MM.1S (cell line): ENCODE data around the gene ACADVL.

Source experiments
- DNase-seq: peaks from one replicate; pipeline ENCODE4 v3.0.0-alpha.2; 2015
- H2AFZ ChIP-seq: fragments of 300-600 bp; sonication (generic); 2 replicates; pipeline ENCODE4 v1.6.0; 2016; ENCODE audit warnings: antibody characterized with exemption, low read length
- H3F3A ChIP-seq: fragments of 300-600 bp; sonication (generic); 2 replicates; pipeline ENCODE4 v1.6.1; 2016; ENCODE audit warnings: mild to moderate bottlenecking, antibody characterized with exemption, low read length, moderate library complexity, mixed read lengths; ENCODE audit not compliant: insufficient read depth
- H3K27ac ChIP-seq: fragments of 300-600 bp; sonication (generic); 2 replicates; pipeline ENCODE4 v1.5.1; 2016; ENCODE audit warnings: mild to moderate bottlenecking, low read length
- H3K27me3 ChIP-seq: fragments of 300-600 bp; sonication (generic); replicated peaks from 2 replicates; pipeline ENCODE4 v1.6.0; 2016; ENCODE audit warnings: low read length; ENCODE audit not compliant: insufficient read depth
- H3K36me3 ChIP-seq: fragments of 300-600 bp; sonication (generic); replicated peaks from 2 replicates; pipeline ENCODE4 v1.6.1; 2016; ENCODE audit warnings: mild to moderate bottlenecking, low read length, mixed read lengths; ENCODE audit not compliant: insufficient read depth
- H3K4me1 ChIP-seq: fragments of 300-600 bp; sonication (generic); 2 replicates; pipeline ENCODE4 v1.6.1; 2016; ENCODE audit warnings: low read length, mixed read lengths
- H3K4me2 ChIP-seq: fragments of 300-600 bp; sonication (generic); 2 replicates; pipeline ENCODE4 v1.6.0; 2016; ENCODE audit warnings: low read depth, low read length
- H3K4me3 ChIP-seq: fragments of 300-600 bp; sonication (generic); 2 replicates; pipeline ENCODE4 v1.5.1; 2016; ENCODE audit warnings: low read length, mixed read lengths
- H3K79me2 ChIP-seq: fragments of 300-600 bp; sonication (generic); 2 replicates; pipeline ENCODE4 v1.6.1; 2016; ENCODE audit warnings: mixed run types, low read length, mixed read lengths
- H3K9ac ChIP-seq: fragments of 300-600 bp; sonication (generic); 2 replicates; pipeline ENCODE4 v1.6.1; 2016; ENCODE audit warnings: low read length, mixed read lengths
- H3K9me2 ChIP-seq: fragments of 300-600 bp; sonication (generic); replicated peaks from 2 replicates; pipeline ENCODE4 v1.6.1; 2016; ENCODE audit warnings: mild to moderate bottlenecking, low read length, mixed read lengths; ENCODE audit not compliant: insufficient read depth
- H3K9me3 ChIP-seq: fragments of 300-600 bp; sonication (generic); replicated peaks from 2 replicates; pipeline ENCODE4 v1.6.1; 2016; ENCODE audit warnings: mild to moderate bottlenecking, low read length, mixed read lengths; ENCODE audit not compliant: insufficient read depth
- H4K20me1 ChIP-seq: fragments of 300-600 bp; sonication (generic); 2 replicates; pipeline ENCODE4 v1.6.1; 2016; ENCODE audit warnings: mild to moderate bottlenecking, low read length, moderate library complexity, mixed read lengths; ENCODE audit not compliant: insufficient read depth
- EZH2 ChIP-seq: fragments of 300-600 bp; sonication (generic); optimal IDR thresholded peaks from 2 replicates; pipeline ENCODE3; 2017; ENCODE audit warnings: low read depth, mild to moderate bottlenecking, antibody characterized with exemption, low read length, mixed read lengths
- EZH2phosphoT487 ChIP-seq: fragments of 300-600 bp; sonication (generic); IDR thresholded peaks from 2 replicates; pipeline ENCODE4 v1.6.1; 2018; ENCODE audit warnings: antibody characterized with exemption, low read length
- TF ChIP-seq, protein P1 (sequence below): fragments of 300-600 bp; sonication (generic); IDR thresholded peaks from 2 replicates; pipeline ENCODE4 v1.5.1; 2016; ENCODE audit warnings: antibody characterized with exemption, low read length, mixed read lengths

ACADVL gene

DNA sequence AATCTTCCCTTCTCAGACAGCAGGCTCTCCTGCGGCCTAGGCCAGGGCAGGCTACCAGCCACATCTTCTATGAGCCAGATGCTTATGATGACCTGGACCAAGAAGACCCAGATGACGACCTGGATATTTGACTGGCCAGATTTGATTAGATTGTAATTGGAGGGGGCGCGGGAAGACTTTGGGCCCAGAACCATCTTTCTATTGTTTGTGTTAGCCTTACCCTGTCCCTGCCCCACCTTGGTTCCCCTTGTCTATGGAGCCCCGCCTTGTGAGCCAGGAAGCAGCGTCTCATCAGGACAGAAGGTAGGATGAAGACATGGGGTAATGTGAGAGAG, 39.8 kb downstream of the ACADVL start:
- no peak overlapping the region for H2AFZ ChIP-seq
- H3F3A ChIP-seq: no peaks in the 10 kb centered on the region
- peaks cover 40% of the 10 kb centered on the region for H3K27me3 ChIP-seq
- no peaks in the 10 kb centered on the region for H3K9me3 ChIP-seq
- no peak overlapping the region for H3K9ac ChIP-seq
- H3K4me3 ChIP-seq: no peak overlapping the region
- H3K79me2 ChIP-seq: no peaks in the 10 kb centered on the region
- peaks cover 4% of the 10 kb centered on the region; the same call in 1 of the 2 replicates for H3K4me1 ChIP-seq
- H3K36me3 ChIP-seq: 0 out of 2 replicates have a peak, but pooled peaks cover under 1% of the 10 kb centered on the region
- DNase-seq: no peak
- H4K20me1 ChIP-seq: no peaks in the 10 kb centered on the region
- no peaks in the 10 kb centered on the region for H3K9me2 ChIP-seq
- TF ChIP-seq, protein P1, sequence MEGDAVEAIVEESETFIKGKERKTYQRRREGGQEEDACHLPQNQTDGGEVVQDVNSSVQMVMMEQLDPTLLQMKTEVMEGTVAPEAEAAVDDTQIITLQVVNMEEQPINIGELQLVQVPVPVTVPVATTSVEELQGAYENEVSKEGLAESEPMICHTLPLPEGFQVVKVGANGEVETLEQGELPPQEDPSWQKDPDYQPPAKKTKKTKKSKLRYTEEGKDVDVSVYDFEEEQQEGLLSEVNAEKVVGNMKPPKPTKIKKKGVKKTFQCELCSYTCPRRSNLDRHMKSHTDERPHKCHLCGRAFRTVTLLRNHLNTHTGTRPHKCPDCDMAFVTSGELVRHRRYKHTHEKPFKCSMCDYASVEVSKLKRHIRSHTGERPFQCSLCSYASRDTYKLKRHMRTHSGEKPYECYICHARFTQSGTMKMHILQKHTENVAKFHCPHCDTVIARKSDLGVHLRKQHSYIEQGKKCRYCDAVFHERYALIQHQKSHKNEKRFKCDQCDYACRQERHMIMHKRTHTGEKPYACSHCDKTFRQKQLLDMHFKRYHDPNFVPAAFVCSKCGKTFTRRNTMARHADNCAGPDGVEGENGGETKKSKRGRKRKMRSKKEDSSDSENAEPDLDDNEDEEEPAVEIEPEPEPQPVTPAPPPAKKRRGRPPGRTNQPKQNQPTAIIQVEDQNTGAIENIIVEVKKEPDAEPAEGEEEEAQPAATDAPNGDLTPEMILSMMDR: no peak
- TF ChIP-seq EZH2phosphoT487 (no peak), EZH2 (no peak)
- H3K4me2 ChIP-seq: no peak overlapping the region
- no peak overlapping the region for H3K27ac ChIP-seq

DNA sequence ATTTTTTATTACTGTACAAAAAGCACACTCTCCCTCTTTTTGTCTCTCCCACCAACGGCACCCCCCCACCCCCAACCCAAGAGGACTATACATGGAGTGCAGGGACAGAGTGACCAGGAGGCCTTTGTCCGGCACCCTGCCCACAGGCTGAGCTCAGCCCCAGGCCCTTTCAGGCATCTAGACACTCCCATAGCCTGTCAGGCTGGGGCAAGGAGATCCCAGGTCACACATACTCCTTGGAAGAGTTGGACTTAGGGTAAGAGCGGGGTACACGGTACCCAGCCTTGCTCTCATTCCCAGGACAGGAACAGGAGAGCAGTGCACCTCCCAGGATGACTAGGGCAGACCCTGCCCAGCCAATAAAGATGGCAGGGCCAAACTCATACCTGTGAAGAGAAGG, 40.4 kb downstream of the ACADVL start:
- H4K20me1 ChIP-seq: no peaks in the 10 kb centered on the region
- no peak overlapping the region for H3K9ac ChIP-seq
- no peak overlapping the region for H3K27ac ChIP-seq

DNA sequence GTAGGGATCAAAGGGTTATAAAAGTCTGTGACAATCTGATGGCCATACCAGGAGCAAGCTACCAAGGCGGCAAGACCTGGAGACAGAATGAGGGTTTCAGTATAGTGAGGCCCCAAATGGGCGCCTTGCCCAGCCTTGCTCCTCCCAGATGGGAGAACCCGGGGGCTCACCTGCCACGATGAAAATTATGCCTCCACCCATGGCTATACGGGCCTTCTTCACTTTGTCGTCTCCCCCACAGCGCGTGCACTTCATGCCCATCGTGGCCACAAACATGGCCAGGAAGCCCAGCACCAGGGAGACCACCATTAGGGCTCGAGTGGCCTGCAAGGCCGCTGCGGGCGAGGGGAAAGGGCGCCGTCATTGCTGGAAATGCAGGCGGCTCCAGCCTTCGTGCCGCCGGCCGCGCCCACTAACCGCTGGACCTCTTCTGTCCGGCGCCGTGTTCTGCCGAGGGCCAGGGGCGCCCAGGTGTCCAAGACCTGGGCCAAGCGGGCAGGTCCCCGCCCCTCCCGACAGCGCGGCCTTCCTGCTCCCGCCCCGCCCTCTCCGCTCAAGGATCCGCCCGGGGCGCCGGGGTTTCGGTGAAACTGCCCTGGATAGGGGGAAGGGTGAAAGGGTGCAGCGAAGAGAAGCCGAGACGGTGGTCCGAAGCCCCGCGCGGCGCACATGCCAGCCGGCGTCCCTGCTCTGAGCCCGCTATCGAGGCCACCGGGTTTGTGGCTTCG, 41.1 kb downstream of the ACADVL start:
- H2AFZ ChIP-seq: peak overlapping the region; percentile 61
- H3F3A ChIP-seq: no peaks in the 10 kb centered on the region
- no peak for DNase-seq
- H3K4me1 ChIP-seq: peaks cover 4% of the 10 kb centered on the region; the same call in 1 of the 2 replicates
- TF ChIP-seq, protein P1: no peak
- TF ChIP-seq EZH2 (no peak), EZH2phosphoT487 (no peak)
- H3K27me3 ChIP-seq: peaks cover 48% of the 10 kb centered on the region
- no peak overlapping the region for H3K9ac ChIP-seq
- no peaks in the 10 kb centered on the region for H3K9me2 ChIP-seq
- peak overlapping the region; percentile 70 for H3K4me2 ChIP-seq
- no peaks in the 10 kb centered on the region for H3K9me3 ChIP-seq
- H3K36me3 ChIP-seq: no peaks in the 10 kb centered on the region
- no peaks in the 10 kb centered on the region for H4K20me1 ChIP-seq
- no peak overlapping the region for H3K27ac ChIP-seq
- H3K79me2 ChIP-seq: no peaks in the 10 kb centered on the region
- peak overlapping the region; percentile 42 for H3K4me3 ChIP-seq

More for the DNA sequence above, 40.4 kb downstream of the ACADVL start:
- Histone ChIP-seq H3K79me2 (no peaks in the 10 kb centered on the region), H3K36me3 (no peaks in the 10 kb centered on the region), H2AFZ (no peak overlapping the region), H3K9me2 (no peaks in the 10 kb centered on the region), H3K27me3 (peaks cover 42% of the 10 kb centered on the region), H3K4me1 (peaks cover 4% of the 10 kb centered on the region; the same call in 1 of the 2 replicates), H3K4me2 (no peak overlapping the region), H3K9me3 (no peaks in the 10 kb centered on the region), H3K4me3 (no peak overlapping the region), H3F3A (no peaks in the 10 kb centered on the region)
- no peak for DNase-seq
- TF ChIP-seq, protein P1: no peak
- TF ChIP-seq EZH2phosphoT487: no peak
- TF ChIP-seq EZH2: no peak
